AG04450 (cell line): ENCODE measurements around the gene PIK3R3. TPM values are rescaled to one million over a fixed set of nuclear protein-coding genes. Genes with fewer than 3 reads are reported as not detected.
A peak's percentile ranks its signal among the peaks of the same experiment; 100 is the strongest.

ENCODE experiments used
- CTCF ChIA-PET: fragments of 300-600, 350-600 bp; formaldehyde crosslinking; extraction: SDS; loops from one replicate; lab custom pipeline; 2022; ENCODE audit warnings: antibody characterized with exemption, inconsistent platforms; lab: Charles Lee
- POLR2A ChIA-PET: fragments of 350-600 bp; formaldehyde crosslinking; extraction: SDS; loops from one replicate; lab custom pipeline; 2021; ENCODE audit warnings: antibody characterized with exemption, inconsistent platforms; lab: Yijun Ruan, JAX
- DNase-seq: peaks from one replicate; pipeline ENCODE4 v3.0.0-alpha.2; 2011; ENCODE audit warnings: low read depth, low spot score
- H3K27ac ChIP-seq: one replicate; pipeline ENCODE4 v1.5.1; 2012; ENCODE audit warnings: low read depth, low read length, control low read depth
- H3K27me3 ChIP-seq: one replicate; pipeline ENCODE4 v1.6.0; 2012; ENCODE audit warnings: low read length; ENCODE audit not compliant: control insufficient read depth, insufficient read depth
- H3K4me3 ChIP-seq: 2 replicates; pipeline ENCODE4 v1.5.1; 2011; ENCODE audit warnings: mild to moderate bottlenecking, low read depth, low read length, control low read depth
- H3K9me3 ChIP-seq: 2 replicates; pipeline ENCODE4 v1.5.1; 2012; ENCODE audit warnings: low read length; ENCODE audit not compliant: control insufficient read depth, insufficient read depth
- CTCF ChIP-seq: IDR thresholded peaks from 2 replicates; pipeline ENCODE4 v1.5.1; 2011; ENCODE audit warnings: low read depth, low read length, control low read depth, inconsistent platforms
- polyA minus RNA-seq: library from RNA; depleted of rRNA, polyadenylated mRNA; stranded (reverse); fragments of >200 nt; gene quantifications from 2 replicates; pipeline ENCODE4 v1.2.3, GENCODE V29; 2011; rRNA and poly(A)+ RNA removed
- polyA plus RNA-seq: library from polyadenylated mRNA; depleted of rRNA; stranded (reverse); fragments of >200 nt; gene quantifications from 2 replicates; pipeline ENCODE4 v1.2.3, GENCODE V29; 2011; rRNA removed

Gene PIK3R3
- 11.3 and 14.5 TPM in 2 replicates for polyA plus RNA-seq
- polyA minus RNA-seq: 17.1 and 19.5 TPM in 2 replicates

DNA sequence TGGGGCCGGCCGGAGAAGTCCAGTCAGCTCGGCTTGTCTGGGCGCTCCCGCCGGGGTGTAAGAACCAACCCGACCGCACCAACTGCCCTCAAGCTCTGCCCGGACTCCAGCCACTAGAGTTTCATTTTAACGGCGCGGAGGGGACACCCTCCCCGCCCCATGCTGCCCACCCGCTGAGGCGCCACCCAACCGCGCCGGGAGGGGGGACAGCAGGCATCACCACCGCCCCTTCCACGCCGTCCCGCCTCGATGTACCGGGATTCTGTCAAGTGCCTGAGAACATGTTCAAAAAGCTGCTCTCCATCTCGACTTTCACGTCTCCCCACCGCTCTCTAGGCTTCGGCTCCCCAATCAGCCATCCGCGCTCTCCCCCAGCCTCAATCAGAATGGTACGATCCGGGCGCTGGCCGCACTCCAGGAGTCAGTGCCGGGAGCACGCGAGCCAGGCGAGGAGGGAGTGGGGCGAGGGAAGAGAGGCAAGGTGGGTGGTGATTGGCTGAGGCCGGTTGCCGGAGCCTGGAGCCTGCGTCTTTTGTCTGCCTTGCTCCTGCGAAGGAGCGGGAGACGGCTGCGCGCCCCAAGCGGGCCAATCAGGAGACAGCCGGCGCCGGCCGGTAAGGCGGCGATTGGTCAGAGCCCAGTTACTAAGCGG lies at the start of gene PIK3R3:
Gene PIK3R3, minus strand, starts transcription at position 101 of the 652 bp plus-strand sequence. CDS start 677 bp downstream, outside the sequence.
- Histone ChIP-seq H3K27ac (peak within 1 kb of the TSS; percentile 99), H3K27me3 (no peaks in the 10 kb centered on the region), H3K9me3 (no peaks in the 10 kb centered on the region), H3K4me3 (peak within 1 kb of the TSS; percentile 80)
- POLR2A ChIA-PET: interaction anchor here (0.6 to 2.2 kb wide), 25 partner anchors 9 to 98 kb away, joined by 3 to 10 read pairs (median 4); partner anchors contain the start of gene POMGNT1
- CTCF ChIA-PET: interaction anchor here (1.2 to 1.4 kb wide), 3 partner anchors 49 to 100 kb away, joined by 3 to 6 read pairs (median 6); no protein-coding TSS in a partner anchor
- peak; percentile 99 for DNase-seq
- no peak for TF ChIP-seq CTCF

DNA sequence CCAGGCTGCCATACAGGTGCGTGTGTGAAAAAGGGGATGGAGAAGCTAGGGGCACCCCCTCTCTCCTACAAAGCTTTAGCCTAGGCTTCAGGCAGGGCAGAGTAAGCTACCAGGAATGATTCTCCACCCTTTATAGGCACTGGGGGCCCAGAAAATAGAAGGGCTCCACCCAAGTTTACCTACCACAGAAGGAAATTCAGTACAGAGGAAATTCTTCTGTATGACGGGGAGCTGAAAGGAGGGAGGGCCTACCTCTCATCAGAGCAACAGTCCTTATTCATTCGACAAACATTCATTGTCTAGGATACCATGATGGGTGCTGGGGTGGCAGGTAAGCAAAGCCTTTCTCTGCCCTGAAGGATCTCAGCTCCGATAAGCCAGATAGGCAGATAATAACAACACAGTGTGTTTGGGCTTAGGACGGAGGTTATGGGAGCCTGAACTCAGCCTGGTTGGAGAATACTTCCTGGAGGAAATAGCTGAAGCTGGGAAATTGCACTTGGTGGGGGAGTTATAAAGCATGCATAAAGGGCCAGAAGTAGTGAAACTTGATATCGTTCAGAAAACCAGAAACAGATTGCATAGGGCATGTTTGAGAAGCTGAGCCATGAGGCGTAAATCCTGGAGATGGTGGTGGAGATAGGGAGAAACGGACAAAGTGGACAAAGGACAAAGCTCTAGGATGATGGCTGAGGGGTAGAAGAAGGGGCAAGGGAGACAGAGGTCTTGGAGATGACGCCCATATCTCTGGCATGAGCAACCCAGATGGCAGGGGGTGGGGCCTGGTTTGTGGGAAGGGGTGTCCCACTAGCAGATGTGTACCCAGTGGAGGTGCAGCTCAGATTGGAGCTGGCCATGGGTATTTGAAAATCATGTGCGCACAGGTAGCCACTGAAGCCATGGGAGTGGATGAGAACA lies 49.2 kb upstream of the PIK3R3 start:
- CTCF ChIA-PET: interaction anchor here (0.9 to 9.6 kb wide), 6 partner anchors 11 to 145 kb away, joined by 4 to 188 read pairs (median 5); partner anchors contain the start of gene PIK3R3

GRCh38 chr1:46180082-46180616 lies 47.7 kb upstream of the PIK3R3 start:
- Histone ChIP-seq H3K4me3 (no peak overlapping the region), H3K9me3 (no peaks in the 10 kb centered on the region; the same call in 1 of the 2 replicates), H3K27me3 (no peaks in the 10 kb centered on the region), H3K27ac (no peak overlapping the region)
- no peak for DNase-seq
- TF ChIP-seq CTCF: no peak
- POLR2A ChIA-PET: no interaction called here
- CTCF ChIA-PET: interaction anchor here (0.7 to 9.6 kb wide), 7 partner anchors 12 to 144 kb away, joined by 4 to 188 read pairs (median 4); no protein-coding TSS in a partner anchor

More for the DNA sequence above, 49.2 kb upstream of the PIK3R3 start:
- H3K9me3 ChIP-seq: no peaks in the 10 kb centered on the region
- H3K4me3 ChIP-seq: no peak overlapping the region
- TF ChIP-seq CTCF: no peak
- no peak overlapping the region for H3K27ac ChIP-seq
- H3K27me3 ChIP-seq: no peaks in the 10 kb centered on the region
- DNase-seq: no peak
- POLR2A ChIA-PET: interaction anchor here (0.7 to 1.4 kb wide), 2 partner anchors 50 to 319 kb away, joined by 3 to 6 read pairs; partner anchors contain the start of gene PIK3R3

GRCh38 chr1:46179138-46180081 lies 47.0 kb upstream of the PIK3R3 start:
- Histone ChIP-seq H3K9me3 (no peaks in the 10 kb centered on the region; the same call in 1 of the 2 replicates), H3K27me3 (no peaks in the 10 kb centered on the region), H3K27ac (no peak overlapping the region), H3K4me3 (no peak overlapping the region)
- peak; percentile 97 for TF ChIP-seq CTCF
- CTCF ChIA-PET: interaction anchor here (0.6 to 9.6 kb wide), 12 partner anchors 16 to 425 kb away, joined by 3 to 188 read pairs (median 4); no protein-coding TSS in a partner anchor
- POLR2A ChIA-PET: interaction anchor here (0.6 to 1.0 kb wide), 2 partner anchors 47 to 333 kb away, joined by 4 to 6 read pairs; partner anchors contain the start of gene PIK3R3
- DNase-seq: peak; percentile 73
